Measurements from ENCODE around the gene PPP5C.
"Not testable (repeated sequence)": the region's sequence is repeated elsewhere in the genome, so short reads cannot be mapped to it uniquely, and the experiment has no call there.

PPP5C gene

DNA sequence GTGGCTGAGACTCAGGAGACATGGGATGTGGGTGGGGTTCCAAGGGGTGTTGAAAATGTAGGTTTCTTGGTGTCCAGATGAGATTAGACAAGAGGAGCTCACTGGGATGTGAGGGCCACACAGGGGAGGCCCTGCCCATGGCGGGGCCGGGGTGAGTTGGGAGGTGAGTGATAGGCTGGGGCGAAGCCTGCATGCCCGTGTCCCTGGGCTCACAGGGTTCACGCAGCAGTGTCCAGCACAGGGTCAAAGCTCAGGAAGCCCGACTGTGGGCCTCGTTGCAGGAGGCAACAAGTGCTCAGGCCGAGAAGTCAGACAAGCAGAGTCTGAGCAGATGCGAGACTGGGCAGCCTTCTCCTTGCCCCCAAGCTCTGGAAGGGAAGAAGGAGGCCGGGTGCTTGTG, 39.3 kb downstream of the PPP5C start:
- DNase-seq (ENCODE audit: low read depth): no peak

DNA sequence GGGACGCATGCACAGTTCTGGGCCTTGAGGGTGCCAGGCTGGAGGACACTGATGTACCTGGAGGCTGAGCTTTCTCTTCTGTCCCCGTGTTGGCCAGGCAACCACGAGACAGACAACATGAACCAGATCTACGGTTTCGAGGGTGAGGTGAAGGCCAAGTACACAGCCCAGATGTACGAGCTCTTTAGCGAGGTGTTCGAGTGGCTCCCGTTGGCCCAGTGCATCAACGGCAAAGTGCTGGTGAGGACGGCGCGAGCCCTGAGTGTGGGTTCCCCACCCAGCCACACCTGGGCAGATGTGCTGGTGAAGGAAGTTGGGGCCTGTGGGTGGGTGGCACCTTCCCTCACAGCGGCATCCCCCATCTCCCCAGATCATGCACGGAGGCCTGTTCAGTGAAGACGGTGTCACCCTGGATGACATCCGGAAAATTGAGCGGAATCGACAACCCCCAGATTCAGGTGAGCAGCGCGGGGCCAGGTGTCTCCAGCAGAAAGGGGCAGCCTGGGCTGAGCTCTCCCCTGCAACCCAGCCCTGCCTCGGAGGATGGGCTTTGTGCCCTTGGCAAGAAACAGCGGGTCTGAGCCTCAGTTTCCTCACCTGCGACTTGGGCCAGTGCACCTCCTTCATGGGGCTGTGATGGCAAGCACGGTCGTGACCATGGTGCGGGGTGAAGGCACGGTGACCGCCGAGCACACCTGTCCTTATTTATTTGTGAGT, 40.3 kb downstream of the PPP5C start:
- DNase-seq (ENCODE audit: low read depth): no peak

DNA sequence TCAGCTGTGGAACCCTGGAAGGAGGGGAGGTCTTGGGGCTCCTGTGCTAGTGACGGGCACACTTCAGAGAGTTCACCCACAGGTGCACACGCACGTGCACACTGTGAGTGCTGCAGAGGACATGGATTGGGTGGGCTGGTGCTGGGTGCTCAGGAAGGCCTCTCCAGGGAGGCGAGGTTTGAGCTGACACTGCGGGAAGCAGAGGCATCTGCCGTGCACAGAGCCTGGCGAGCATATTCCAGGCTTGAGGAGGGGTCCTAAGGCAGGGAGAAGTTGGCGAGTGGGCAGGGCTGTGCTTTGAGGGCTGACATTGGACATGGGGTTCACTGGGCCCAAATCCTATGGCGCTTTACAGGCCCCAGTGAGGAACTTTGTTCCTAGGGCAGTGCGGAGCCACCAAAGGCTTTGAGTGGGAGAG, 40.8 kb downstream of the PPP5C start:
- DNase-seq (ENCODE audit: low read depth): no peak

DNA sequence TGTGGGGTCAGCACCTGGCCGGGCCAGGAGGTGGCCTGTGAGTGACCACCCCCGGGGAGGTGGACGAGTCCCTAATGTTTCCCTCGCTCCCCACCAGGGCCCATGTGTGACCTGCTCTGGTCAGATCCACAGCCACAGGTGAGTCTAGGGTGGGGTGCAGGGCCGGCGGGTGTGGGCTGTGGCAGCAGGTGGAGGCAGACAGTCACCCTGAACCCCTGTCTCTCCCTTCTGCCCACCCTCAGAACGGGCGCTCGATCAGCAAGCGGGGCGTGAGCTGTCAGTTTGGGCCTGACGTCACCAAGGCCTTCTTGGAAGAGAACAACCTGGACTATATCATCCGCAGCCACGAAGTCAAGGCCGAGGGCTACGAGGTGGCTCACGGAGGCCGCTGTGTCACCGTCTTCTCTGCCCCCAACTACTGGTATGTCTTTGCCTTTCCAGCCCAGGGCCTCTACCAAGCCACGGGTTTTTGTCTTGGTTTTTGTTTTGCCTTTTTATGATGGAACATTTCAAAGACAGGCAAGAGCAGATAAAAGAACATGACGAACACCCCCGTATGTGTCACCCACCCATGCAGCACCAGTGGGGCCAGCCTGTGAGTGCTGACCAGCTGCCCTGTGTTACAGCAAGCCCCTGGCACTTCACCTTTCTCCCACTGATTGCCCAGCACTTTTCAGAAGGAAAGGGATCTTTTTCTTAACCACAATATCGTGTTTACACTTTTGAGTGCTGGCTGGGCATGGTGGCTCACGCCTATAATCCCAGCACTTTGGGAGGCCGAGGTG, 41.6 kb downstream of the PPP5C start:
- DNase-seq (ENCODE audit: low read depth): no peak

DNA sequence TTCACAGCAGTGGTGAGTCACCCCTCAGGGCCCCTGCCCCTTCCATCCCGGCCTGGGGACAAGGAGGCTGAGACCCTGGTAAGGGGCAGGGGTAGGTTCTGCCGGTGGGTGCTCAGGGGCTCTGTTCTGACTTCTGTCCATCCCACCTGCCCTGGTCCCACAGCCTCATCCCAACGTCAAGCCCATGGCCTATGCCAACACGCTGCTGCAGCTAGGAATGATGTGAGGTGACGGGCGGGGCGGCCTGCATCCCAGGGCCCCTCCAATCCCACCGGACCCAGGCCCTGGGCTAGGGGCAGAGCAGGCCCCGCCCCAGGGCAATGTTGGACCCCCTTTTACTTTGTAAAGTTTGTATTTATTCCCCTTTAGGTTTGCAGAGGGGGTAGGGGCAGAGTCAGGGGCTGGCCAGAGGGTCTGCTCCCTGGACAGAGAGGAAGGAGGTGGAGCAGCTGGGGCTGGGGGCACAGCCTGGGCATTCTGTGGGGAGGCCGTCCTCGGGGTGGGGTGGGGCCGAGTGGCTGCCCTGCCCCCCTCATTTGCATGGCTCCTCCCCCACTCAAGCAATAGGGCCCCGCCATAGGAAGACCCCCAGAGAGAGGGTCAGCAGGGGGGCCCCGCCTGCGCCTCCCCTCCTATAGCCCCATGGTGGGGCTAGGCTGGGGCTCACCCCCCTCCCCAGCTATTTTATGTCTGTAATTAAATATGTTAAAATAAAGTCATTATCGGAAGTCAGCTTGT, 43.4 kb downstream of the PPP5C start:
- no peak for DNase-seq (ENCODE audit: low read depth)

DNA sequence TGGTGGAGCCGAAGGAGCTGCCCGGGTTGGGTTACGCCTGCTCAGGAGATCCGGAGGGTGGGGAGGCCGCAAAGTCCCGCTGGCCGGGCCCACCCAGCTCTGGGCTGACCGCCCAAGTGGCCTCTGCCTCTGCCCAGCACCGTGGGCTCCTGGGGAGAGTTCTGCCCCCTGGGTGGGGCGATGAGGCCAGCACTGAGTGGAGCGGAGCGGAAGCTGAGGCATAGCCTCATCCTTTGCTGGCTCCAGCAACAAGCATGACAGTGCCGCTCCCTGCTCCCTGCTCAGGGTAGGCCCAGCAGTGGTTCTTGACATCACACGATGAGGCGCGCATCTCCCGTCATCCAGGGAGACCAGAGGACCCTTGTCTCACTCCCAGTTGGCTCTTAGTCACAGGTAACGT, 44.0 kb downstream of the PPP5C start:
- DNase-seq (ENCODE audit: low read depth): no peak

DNA sequence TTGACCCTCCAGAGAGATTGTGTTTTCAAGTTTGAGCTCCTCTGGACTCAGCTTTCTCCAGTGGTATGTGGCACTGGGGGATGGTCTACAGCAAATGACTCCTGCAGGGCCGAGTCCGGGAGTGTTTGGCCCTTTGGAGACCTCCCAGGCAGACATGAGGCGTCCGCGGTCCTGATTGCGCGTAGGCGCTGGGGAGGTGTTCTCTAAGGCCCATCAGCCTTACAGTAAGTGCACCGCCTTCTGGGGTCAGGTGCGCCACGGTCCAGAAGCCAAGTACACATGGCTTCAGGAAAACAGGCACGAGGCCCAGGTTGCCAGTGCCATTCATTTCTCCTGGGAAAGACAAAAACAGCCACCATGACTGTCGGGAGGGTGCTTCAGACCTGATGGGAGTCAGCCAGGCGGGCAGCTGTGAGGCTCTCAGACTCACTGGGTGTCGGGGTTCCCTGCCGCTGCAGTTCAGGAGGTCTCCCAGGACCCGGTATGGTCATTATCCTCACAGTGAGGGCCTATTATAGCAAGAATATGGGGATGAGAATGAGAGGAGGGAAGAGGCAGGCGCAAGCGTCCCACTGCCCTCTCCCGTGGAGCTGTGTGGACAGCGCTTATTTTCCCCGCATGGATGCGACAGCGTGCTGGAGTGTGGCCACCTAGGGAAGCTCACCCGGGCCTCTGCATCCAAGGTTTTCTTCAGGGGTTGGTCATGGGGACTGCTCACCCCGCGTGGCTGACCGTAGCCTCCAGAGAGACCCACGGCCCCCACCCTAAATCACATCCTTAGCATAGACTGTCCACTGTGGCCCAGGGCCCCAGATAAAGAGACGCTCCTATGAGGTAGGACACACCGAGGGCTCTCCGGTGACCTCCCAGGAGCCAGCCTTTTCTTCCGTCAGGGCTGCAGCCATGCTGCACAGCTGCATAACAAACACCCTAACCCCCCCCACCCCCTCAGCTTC, 44.7 kb downstream of the PPP5C start:
- no peak for DNase-seq (ENCODE audit: low read depth)

DNA sequence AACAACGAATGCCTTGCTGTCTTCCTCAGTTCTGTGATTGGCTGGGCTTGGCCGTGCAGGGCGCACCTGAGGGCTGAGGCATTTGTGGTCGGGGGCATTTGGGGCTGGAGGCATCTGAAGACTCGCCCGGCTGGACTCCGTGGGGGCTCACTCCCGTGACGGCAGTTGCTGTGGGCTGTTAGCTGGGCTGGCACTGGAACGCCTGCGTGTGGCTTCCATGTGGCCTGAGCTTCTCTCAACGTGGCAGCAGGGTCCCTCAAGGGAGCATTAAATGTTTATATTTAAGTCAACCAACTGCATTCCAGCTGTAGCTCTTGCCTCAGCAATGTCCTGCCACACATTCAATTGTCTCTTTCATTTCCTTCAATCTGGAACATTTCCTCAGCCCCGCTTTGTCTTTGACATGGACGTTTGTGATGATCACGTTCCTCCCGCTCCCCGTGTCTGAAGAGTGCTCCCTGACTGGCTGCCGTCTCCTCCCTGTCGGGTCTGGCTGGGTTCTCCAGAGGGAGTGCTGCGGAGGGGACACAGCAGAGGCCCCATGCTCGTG, 45.4 kb downstream of the PPP5C start:
- DNase-seq (ENCODE audit: low read depth): no peak

DNA sequence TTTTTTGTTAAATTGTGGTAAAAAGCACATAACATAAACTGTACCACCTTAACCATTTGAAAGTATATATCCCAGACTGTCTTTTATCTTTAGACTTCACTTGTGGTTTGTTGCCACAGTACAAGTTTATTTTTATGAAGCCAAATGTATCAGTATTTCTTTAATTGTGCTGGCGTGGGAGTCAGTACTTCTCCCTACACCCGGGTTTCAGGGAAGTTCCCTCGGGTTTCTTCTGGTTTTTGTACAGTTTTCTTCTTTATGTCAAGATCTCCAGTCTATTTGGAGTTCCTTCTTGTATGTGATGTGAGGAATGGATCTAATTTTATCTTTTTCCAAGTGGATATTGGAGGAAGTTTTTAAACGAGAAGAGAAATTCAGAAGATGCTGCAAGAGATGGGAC, 46.0 kb downstream of the PPP5C start:
- no peak for DNase-seq (ENCODE audit: low read depth)

DNA sequence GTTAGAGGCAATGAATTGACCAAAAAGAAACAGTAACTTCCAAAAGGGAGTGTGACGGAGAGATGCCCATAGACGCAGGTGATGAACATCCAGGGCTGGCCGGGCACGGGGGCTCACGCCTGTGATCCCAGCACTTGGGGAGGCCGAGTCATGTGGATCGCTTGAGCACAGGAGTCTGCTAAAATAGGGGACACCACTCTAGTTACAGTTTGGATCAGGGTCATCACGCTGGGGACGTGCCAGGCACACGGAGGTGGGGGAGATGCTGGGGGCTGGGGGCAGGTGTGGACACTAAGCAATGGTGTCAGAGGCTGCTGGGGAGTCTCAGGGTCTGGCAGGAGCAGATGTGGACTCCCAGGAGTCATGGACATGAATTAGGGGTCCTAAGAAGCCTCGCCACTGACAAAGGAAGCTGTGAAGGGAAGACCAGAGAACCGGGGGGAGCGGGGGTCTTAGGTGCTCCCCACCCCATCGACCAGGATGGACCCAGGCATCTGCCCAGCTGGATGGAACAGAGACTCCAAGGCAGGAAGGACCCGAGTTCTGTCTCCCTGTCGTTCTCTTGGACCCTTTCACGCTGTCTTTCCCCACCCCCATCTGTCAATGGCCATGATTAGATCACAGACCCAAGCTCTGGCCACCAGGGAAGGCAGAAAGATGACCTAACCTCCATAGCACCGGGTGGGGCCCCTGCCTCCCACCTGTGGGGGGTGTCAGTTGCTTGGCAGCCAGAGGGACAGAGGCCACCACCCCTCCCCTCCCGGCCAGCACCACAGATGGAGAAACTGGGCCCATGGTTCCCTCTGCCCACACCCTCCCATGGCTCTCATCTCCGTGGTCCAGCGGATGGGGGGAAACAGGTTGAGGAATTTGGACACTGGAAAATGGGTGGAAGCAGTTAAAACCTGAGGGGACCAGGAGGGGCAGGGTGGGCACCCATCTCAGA, 46.8 kb downstream of the PPP5C start:
- DNase-seq (ENCODE audit: low read depth): no peak

DNA sequence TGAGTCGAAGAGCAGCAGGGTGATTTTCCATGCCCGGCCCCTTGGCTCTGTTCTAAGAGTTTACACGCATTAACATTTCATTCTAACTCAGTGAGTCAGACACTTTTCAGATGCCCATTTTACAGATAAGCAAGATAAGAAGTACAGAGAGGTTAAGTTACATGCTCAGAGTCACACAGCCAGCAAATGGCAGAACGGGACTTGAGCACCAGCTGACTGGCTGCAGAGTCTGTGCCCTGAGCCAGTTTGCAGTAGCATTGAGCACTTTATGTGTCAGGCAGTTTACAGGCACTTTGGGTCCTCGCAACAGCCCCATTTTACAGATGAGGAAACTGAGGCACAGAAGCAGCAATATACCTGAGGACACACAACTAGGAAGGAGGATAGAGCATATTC, 47.5 kb downstream of the PPP5C start:
- no peak for DNase-seq (ENCODE audit: low read depth)

DNA sequence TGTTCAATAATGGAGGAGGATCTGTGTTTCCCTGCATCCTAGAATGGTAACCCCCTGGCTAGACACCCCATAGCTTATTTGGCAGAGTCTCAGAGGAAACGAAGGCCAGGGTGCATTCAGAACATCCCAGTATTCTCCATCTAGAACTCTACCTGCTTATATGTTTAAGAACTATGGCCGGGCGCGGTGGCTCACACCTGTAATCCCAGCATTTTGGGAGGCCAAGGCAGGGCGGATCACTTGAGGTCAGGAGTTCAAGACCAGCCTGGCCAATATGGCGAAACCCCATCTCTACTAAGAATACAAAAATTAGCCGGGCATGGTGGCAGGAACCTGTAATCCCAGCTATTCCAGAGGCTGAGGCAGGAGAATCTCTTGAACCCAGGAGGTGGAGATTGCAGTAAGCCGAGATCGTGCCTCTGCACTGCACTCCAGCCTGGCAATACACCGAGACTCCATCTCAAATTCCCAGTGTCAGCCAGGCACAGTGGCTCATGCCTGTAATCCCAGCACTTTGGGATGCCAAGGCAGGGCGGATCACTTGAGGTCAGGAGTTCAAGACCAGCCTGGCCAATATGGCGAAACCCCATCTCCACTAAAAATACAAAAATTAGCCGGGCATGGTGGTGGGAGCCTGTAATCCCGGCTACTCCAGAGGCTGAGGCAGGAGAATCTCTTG, 51.1 kb downstream of the PPP5C start:
- not testable (repeated sequence) for DNase-seq (ENCODE audit: low read depth)

DNA sequence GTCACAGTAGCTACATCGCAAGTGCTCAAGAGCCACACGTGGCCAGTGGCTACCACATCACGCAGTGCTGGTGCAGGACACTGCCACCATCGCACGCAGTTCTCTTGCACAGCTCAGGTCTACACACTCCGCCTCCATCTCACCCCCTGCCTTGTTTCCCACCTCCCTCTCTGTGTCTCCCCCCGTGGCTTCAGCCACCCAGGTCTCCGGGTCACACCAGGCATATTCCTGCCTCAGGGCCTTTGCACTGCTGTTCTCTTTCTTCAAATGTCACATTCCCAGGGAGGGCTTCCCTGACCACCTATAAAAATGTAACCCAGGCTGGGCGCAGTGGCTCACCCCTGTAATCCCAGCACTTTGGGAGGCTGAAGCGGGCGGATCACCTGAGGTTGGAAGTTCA, 55.8 kb downstream of the PPP5C start:
- no peak for DNase-seq (ENCODE audit: low read depth)

DNA sequence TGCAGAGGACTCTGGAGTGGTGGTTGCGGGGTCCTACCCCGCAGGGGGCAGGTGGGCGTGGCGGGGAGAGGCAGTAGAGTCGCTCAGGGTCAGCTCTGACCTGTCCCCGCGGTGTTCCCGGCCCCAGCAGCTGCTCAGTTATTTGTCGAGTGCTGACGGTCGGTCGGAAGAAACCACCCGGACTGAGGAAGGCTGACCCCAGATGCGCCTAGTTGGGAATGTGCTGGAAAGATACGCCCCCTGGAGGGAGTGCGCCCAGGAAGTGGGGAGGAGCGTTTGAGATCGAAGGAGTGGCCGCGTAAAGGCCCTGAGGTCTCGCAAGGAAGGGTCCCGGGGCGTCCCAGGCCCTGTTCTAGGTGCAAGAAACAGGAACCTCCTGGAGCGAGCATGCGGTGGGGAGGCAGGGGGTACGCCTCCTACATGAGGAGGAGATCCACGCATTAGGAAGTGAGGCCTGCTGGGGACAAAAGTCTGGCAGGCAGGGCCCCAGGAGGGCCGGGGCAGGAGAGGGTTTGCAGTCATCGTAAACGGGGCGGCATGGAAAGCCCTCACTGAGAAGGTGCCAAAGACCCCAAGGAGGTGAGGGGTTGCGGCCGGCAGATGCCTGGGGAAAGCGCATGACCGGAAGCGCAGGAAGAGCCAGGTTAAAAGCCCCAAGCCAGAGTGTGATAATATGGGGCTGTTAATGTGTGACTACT, 57.3 kb downstream of the PPP5C start:
- no peak for DNase-seq (ENCODE audit: low read depth)

DNA sequence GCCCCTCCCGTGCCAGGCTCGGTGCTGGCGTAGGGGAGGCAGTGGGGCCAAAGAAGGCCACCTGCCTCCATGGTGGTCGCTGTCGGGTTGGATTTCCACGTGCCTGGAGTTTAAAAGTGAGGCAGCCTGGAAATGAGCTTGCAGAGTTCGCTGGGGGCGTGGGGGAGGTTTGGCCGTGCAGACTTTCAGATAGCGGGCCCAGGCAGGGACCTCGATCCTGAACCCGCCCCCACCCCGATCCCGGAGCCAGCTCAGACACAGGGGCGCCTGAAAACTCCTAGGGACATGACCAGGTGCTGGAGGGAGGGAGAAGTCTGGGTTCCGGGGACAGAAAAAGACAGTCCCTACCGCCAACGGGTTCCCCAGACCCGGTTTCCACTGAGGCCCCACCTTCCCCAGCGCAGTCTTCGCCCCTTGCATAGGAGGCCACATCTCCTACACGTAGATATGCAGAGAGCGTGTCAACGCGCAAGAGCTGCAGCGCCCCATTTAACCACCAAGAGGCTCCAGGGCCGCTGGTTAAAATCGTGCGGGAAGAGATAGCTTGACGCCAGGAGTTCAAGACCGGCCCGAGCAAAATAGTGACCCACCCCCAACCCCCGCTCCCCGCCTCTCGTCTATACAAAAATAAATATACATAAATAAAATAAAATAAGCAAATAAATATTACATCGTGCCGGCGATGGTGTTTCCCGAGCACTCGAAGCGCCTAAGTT, 58.0 kb downstream of the PPP5C start:
- no peak for DNase-seq (ENCODE audit: low read depth)

DNA sequence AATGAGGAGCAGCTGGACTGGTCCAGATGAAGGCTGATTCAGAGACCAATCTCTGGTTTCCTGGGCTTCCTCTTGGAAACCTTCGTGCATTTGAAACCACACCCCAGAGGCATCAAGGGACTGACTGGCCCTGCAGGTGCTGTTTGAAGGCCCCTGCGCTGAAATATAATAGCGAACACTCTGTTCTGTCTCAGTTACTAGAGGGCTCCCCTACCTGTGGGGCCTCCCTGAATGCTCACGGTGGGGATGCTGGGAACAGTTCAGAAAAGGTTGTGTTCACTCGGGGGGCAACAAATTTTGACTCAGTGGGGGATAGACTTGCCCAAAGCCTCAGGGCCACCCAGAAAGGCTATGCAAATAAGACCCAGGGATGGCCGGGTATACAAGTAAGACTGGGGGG, 60.1 kb downstream of the PPP5C start:
- no peak for DNase-seq (ENCODE audit: low read depth)

DNA sequence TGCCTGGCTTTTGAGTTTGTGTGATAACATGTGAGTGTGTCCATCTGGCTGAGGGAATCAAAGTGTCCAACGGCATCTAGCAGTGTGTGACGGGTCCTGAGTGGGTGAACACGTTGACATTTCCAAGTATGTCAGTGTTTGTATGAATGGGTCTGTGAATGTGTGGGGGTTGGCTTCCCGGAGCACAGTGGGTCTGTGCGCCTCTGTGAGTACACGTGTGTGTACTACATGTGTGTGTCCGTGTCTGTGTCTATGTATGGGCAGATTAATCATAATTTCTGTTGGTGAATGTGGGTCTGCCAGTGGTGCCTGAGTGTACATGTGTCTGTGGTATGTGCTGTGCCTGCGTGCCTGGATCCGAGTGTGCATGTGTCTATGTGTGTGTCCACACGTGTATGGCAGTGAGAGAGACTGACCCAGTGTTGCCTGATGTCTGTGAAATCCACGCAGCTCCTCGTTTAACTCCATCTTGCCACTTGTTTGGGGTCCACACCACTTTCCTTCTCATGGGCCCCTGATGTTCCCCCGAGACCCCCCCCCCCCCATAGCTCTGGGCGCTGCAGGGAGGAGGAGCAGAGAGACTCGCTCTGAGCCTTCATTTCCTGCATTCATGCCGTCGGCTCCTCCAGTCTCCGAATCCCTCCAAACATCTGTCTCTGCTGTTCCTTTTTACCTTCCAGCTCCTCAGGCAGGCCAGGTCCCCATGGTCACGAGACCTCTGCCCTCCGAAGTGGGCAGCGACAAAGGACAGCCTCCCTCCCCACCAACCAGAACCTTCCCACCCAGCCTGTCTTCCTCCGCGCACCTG, 61.2 kb downstream of the PPP5C start:
- no peak for DNase-seq (ENCODE audit: low read depth)

DNA sequence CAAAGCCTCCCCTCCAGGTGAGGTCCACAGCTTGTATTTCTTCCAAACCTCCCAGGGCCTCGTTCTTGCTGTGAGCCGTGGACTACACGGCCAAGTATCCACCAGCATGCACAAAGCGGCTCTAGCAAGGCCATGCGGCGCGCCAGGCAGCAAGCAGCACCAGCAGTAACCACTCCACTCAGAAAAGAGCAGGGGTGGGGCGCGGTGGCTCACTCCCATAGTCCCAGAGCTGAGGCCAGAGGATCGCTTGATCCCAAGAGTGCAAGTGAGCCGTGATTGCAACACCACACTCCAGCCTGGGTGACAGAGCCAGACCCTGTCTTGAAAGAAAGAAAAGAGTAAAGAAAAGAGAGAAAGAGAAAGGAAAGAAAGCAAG, 61.8 kb downstream of the PPP5C start:
- DNase-seq (ENCODE audit: low read depth): no peak

Measured in fibroblast of the conjunctiva (primary cell).